AG20443 (cell line): ENCODE data around the gene TEX22.

Source experiments
- DNase-seq: peaks from one replicate; pipeline ENCODE4 v3.0.0; 2012; ENCODE audit warnings: low spot score, mixed read lengths

TEX22 gene

DNA sequence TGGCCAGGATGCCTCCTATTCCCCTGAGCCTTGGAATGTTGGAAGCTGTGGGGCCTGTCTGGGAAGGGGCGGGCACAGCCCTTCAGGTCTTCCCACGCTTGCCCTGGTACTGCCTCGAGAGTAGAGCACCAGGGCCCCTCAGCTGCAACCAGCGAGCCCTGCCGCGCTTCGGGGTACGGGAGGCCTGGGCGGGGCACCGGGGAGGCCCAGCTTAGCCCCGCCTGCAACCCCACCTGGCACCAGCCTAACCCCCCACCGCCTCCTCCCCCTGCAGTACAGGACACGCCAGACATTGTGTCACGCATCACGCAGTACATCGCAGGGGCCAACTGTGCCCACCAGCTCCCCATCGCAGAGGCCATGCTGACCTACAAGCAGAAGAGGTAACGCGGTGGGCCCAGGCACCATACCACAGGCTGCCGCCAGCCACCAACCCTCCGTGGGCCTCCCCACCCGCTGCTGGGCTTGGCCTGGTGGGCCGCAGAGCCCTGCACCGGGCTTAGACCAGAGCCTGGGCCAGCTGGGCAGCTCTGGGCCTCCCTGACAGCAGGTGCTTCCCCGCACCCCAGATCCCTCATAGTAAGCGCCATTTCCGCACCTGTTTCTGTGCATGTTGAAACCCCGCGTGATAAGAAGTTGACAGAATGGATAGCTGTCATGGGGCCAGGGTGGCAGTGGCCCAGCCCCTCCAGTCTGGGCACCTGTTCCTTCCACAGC lies 13.6 kb upstream of the TEX22 start:
- no peak for DNase-seq

DNA sequence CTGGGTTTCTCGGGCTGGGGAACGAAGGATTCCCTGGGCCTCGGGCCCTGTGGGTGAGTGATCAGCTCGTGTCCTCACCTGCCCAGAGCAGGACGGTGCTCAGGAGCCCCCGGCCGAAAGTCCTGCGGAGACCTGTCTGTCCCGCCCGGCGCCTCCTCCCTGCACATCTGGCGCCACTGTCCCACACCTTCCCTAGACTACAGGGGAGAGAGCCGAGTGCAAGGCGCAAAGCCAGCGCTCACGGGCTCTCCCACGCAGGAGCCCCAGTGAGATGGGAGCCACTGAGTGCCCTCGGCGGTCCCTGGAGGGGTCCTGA lies 13.1 kb upstream of the TEX22 start:
- no peak for DNase-seq

DNA sequence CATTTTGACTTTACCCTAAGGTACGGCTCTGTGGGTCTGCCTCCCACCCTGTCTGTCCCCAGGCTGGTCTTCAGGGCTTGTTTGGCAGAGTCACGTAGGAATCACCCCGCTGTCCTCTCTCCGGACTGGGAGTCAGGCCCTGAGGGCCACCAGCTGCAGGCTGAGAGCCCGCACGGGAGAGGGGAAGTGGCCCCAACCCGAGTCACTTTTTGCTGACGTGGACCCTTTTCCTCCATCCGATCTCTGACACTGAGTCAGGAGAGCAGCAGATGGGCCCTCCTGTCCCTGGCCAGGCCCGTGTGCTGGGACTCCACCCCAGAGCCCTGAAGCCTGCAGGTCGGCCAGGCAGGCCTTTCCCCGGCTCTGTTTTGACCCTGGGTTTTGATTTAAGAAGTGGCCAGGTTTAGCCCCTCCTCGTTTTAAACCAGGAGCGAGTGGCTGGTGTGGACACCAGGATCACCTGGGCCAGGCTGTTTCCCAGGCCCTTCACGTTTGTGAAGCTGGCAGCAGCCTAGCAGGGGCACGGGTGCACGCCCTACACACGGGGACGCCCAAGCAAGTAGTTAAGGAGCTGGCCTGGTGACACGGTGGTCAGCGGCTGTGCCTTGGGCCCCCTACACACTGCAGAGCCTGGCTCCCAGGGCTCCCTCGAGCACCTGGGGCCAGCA lies 12.5 kb upstream of the TEX22 start:
- no peak for DNase-seq

DNA sequence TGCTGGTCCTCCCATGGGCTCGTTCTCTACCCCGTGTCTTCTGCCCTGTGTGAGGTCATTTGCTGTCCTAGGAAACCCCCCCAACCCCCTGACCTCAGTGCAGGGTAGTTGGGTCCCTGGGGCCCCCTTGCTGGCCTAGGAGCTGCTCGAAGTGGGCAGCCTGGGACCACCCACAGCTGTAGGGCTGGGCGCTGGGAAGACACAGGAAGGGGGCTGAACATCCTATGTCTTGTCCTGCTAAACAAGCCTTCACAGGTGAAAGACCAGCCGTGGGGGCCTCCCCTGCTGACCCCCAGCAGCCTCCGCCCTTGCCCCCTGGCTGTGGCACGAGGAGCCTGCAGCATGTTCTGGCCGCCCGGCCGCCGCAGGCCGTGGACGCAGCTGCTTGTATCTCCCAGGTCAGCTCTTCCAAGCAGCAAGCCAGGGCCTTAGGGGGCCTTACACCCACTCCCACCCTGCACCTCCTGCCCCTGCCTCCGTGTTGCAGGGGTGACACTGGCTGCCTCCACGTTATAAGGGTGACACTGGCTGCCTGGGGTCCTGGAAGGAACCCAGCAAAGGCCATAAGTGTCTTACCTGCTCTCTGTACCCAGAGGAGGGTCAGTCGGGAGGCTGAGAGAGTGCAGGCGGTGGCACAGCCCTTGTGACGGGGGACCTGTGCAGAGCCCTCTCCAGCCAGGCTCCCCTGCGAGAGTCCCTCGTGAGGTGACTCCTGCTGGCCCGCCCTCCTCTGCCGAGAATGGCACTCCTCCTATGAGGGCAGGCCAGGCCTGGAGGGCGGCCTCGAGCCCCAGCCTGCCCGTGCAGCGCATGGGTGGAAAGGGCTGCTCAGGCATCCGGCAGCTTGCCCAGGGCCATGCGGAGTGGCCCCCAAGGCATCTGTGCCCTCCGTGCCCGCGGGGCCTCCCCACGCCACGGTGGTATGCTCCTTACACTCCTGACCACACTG lies 11.5 kb upstream of the TEX22 start:
- no peak for DNase-seq

DNA sequence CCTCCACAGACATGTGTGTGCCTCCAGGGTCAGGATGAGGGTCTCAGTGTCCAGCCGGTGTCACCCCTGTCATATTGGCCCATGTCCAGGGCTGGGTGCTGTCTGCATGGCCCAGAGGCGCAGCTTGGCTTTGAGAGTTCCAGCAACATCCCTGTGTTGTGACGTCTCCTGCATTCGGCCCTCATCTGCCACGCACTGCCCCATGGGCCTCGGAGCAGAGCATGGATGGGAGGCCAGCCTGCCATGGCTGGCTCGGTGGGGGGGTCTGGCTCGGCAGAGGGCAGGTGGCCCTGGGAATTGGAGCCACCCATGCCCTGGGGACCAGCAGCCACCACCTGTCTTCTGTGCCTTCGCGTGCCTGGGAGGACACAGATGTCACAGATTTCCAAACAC lies 10.8 kb upstream of the TEX22 start:
- DNase-seq = no peak

DNA sequence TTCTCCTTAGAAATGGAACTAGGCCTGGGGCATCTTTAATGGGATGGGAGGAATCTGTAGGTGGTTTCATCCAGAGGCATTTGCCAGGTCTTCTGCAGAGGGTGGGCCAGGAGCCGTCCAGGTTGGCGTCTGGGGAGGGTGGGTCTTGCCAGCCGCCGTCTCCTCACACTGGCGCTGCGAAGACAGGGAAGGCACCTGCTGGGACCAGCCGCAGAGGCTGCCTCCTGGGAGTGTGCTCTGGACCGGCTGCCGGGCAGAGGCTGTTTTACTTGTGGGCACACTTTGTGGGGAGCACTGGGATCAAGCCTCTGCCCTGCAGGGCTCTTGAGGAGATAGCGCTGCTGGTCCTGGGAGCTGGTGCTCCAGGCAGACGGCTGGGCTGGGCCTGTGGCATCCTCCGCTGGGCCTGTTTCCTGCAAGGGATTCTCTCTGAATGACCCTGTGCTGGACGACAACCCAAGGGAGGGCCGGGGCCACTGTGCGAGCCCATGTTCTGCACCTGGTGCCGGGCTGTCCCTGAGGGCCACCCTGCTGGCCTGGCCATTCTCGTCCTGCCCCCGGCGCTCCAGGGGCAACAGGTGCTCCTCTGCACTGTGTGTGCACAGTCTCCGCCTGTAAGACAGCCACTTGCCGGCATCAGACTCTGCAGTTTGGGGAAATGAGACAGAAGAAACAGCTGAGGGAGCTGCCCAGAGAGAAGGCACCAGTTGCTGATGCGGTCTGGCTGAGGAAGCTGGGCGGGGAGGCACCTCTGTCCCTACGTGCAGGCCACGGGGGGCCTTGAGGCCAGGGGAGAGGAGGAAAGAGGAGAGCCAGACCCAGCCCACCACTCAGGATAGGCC lies 10.0 kb upstream of the TEX22 start:
- no peak for DNase-seq

DNA sequence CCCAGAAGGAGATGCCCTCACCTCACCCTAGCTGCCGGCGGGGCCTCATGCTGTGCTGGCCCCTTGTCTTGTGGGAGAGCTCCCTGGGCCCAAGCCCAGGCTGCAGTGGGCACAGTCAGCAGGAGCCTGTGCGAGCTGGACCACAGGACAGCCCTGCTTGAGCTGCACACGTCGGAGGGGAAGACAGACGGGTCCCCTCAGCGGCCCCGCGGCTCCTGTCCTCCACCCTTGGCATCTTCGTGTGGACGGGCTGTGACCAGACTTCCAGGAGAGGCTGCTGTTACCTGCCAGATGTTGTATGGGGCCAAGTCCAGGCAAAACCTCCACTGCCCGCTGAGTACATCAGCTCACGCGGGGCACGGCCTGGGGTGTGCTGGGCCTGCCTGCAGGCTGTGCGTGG lies 9.4 kb upstream of the TEX22 start:
- no peak for DNase-seq

DNA sequence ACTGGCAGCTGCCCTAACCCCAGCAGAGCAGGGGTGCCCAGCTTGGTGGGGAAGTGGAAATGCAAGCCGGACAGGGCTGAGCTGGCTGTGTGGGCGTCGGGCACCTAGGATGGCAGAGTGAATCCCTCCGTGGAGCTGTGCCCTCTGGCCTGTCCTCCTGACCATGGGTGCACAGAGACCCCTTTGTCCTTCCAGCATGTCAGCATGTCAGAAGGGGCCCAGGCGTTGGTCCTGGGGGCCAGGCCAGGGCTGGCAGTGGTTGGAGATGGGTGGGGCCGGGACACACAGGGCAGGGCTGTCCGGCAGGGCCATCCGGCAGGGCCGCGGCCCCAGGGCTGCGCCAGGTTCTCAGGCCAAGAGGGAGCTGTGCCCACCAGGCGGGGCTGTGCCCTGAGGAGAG lies 8.8 kb upstream of the TEX22 start:
- no peak for DNase-seq

DNA sequence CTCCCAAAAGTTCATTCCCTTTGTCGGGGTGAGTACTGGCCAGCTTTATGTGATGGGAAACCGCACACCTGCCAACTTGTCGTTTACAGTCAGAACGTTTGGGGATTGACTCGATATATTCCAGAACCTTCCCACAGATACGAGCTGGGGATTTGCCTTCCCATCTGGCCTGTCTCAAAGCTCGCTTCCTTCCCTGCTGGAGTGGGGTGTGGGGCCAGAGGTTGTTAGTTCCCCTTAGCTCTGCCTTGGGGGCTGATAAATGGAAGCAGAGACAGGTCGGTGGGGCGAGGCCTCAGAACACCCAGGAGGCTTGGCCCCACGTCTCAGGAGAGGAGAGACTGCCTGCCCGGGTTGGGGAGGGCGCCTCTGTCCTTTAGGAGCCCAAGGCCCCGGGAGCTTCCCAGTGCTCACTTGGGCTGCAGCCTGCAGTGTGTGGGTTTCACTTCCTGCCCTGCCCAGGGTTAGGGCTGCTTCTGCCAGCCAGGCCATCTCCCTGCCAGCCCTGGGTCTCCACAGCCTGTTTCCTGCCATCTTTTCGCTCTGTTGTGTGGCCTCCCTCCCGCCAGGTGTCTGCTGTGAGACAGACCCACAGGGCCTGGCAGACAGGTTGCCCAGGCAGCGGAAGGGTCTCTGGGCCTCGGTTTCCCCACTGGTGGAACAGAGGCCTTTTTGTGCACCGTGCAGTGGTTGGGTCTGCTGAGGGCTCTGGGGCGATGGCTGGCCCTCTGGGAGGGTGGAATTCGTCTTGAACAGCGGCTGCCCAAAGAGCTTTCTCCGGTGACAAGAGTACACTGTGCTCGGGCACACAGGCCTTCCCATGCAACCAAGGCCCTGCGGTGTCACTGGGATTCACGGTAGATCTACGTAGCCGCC lies 8.1 kb upstream of the TEX22 start:
- no peak for DNase-seq

DNA sequence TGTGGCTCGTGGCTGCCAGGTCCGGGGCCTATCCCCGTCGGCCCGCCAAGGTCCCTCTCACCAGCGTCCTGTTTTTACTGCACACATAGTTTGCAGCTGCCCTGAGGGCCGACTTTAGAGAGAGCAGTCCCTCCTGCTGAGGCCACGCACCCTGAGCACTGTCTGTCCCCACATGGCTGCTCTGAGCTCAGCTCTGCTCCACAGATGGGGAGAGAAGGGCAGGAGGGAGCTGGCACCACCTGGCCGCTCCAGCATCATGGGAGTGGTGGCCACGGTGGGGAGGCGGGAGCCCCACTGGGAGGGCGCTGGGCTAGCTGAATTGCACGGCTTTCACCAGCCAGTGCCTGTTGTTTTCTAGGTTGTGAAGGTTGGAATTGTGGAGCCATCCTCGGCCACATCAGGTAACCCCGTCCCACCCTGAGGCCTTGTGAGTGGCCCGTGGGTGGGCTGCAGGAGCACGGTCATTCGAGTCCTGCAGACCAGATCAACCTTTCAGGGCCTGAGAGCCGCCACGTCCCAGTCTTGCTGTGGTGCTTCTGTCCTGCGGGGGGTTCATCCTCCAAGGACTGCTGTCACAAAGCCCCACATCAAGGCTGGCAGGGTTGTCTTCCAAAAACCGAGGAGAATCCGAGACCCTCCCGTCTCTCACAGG lies 7.4 kb upstream of the TEX22 start:
- DNase-seq = no peak

DNA sequence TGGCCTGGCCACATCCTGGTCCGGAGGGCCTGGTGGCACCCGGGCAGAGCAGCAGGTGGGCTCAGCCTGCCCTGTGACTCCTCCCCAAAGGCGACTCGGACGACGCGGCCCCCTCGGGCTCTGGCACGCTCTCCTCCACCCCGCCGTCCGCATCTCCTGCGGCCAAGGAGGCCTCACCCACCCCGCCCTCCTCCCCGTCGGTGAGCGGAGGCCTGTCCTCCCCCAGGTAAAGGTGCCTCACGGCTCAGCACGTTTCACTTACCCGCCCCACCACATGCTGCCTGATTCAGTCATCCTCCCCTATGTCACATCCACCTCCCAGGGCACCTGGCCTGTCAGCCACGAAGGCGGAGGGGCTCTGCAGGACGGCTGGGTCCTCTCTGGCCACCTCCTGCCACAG lies 6.8 kb upstream of the TEX22 start:
- no peak for DNase-seq

DNA sequence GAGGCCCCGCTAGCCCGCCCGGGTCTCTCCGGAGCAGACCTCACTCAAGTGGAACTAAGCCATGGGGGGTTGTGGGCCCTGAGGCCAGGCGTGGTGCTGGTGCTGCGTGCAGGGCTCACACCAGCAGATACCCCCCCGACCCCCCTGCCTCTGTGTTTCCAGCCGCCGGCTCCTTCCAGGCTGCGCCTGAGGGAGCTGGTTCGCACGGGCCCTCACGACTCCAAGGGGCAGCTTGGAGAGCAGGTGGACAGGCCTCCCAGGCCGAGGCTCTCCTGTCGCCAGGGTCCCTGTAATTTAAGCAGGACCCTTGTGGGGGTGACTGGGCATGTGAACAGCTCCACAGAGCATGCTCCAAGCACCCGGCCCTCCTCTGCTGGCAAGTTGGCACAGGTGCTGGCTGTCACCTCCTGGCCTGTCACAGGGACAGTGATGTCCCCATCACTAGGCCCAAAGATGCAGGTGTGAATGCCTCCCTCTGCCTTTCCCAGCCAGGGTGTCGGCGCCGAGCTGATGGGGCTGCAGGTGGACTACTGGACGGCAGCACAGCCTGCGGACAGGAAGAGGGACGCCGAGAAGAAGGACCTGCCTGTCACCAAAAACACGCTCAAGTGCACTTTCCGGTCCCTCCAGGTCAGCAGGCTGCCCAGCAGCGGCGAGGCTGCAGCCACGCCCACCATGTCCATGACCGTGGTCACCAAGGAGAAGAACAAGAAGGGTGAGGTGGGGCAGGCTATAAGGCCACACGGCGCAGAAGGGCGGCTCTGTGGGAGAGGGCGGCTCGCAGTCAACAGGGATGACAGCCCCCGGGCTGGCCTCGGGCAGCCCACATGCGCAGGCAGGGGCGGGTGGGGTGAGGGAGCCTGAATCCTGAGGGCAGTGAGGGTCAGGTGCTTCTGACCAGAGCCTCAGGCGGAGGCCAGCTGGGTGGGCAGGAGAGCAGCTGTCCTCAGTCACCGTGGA lies 5.9 kb upstream of the TEX22 start:
- DNase-seq = no peak

DNA sequence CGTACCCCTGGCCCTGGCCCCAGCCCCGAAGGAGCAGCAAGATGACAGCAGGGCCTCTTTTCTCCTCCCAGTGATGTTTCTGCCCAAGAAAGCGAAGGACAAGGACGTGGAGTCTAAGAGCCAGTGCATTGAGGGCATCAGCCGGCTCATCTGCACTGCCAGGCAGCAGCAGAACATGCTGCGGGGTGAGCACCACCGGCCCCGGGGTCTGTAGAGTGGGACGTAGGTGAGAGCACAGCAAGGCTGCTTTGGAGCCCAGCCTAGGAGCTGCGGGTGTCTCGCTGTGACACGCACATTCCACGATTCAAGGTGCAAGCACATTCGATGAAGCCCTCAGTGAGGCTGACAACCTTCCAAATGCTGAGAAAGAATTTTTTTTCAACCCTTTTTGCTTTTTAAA lies 5.2 kb upstream of the TEX22 start:
- no peak for DNase-seq

DNA sequence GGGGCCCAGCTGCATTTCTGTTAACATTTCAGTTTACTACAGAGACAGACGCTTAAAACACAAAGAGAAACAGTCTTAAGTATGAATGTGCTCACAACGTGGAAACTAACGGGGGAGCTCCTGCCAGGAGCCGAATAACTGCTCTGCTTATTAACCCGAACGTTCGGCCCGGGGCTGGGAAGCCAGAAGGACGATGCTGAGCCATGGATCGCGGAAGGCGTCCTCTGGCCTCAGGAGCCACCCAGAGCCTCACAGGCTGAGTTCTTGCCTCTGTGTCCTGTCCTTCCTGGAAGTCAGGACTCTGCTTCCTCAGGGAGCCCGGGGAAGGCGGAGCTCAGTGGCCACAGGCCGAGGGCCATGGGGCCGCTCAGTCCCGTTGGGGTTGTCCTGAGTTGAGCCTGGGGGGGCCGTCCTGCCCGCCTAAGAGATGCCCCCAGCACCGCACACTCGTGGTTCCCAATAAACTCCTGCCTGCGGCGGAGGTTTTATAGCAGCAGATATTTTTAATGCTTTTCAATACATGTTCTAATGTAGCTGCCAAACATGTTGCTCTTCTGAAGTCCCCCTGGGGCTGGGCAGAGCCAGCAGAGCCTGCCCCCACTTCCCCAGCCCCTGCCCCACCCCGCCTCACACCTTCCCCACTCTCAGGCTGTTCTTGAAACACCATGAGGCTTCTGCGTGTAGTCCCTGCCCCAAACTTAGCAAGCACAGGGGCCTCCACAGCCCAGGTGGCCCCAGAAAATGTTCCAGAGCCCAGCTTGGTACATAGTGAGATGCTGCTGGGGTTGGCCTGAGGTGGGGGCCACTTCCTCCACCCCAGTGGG lies 3.4 kb upstream of the TEX22 start:
- no peak for DNase-seq

DNA sequence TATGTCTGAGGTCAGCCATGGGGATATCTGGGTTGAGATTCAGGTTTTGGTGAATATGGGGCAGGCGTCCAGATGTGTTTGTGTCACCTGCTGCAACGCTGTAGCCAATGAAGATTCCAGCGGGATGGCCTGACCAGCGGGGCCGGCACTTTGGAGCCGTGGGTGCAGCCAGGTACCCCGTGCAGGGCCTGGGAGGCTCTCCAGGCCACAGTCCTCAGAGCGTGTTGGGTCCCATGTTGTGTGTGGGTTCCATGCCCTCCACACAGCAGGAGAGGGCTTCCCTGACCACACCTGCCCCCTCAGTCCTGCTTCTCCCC lies 2.8 kb upstream of the TEX22 start:
- DNase-seq = no peak

DNA sequence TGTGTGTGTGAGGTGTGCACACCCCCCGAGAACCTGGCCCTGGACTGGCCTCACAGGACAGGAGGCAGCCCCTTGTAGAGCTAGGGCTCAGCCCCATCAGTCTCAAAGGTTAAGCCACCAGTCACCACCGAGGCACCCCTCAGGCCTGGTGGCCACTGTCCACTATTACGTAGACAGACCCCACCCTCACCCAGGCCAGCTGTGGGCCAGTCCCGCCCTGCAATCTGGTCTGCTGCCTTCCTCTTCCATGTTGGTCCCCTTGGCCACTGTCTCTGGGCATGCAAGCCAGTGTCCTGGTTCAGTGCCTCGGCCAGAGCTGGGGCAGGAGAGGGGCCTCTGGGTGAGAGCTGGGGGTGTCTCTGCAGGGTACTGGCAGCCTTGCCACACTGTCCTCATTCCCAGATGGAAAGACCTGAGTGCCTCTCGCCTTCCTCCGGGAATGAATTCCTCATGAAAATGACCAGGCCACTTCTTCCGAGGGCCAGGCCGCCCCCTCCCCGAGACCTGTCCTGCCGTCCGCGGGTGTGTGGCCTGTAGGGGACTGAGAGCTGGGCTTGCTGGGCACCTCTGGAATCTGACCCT lies 897 bp upstream of the TEX22 start:
- DNase-seq = no peak

DNA sequence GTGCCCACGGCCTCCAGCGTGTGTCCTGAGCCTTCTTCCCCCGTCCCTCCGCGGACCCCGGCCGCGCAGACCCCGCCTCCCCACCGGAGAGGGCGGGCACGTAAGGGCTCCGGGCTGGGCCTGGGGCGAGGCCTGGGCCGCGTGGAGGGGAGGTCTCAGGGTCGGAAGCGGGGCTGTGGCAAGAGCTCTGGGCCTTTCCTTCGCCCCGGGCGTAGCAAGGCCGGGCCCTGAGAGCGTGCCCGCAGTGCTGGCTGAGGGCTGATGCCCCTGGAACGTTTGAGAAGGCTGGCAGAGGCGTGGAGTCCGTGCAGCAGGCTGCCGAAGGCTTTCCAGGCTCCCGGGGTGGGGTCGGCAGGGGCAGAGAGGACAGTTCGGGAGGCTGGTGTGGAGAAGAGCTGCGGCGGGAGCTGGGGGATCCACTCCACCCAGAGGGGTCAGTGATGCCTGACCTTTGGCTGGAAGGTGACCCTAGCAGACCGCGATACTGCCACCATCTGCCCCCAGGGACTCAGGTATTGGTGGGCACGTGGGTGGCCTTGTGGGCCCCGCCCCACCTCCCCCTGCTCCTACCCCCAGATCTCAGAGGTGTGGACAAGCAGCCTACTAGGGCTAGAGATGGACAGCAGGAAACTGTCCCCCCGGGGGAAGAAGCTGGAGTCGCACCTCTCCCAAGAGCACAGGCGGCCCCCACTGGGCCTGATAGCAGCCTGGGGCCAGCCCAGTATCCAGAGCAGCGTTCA lies 558 bp downstream of the TEX22 start:
- peak; percentile 45 for DNase-seq

DNA sequence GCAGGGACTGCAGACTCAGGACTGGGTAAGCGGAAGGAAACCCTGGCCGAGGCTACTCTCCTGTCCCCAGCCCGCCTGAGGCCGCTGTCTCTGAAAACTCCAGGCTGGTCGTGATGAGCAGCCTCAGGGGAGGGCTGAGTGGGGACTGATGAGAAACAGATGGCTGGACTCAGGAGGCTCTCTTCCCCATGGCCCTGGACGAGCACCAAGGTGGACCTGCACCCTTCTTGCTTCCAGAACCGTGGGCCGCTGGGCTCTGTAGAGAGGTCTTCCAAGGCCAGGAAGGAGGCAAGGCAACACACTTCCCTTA lies 1.1 kb downstream of the TEX22 start:
- DNase-seq = no peak
